NCI-H2107 (cell line): ENCODE measurements around the gene SSR1.
A peak's percentile ranks its signal among the peaks of the same experiment; 100 is the strongest.
"Not testable (repeated sequence)": the region's sequence is repeated elsewhere in the genome, so short reads cannot be mapped to it uniquely, and the experiment has no call there.

Experiments
- DNase-seq: peaks from one replicate; lab custom pipeline; 2025; lab: John Stamatoyannopoulos, UW

Gene SSR1

GRCh38 chr6:7282097-7282906 is 30.7 kb downstream of the SSR1 start:
- no peak for DNase-seq

GRCh38 chr6:7276199-7276524 is 36.8 kb downstream of the SSR1 start:
- no peak for DNase-seq

GRCh38 chr6:7274525-7274924 is 38.5 kb downstream of the SSR1 start:
- not testable (repeated sequence) for DNase-seq

- no peak for DNase-seq
Measured at GRCh38 chr6:7273709-7274108, 39.3 kb downstream of the SSR1 start.

- DNase-seq, result no peak
Measured at GRCh38 chr6:7271205-7271534, 41.8 kb downstream of the SSR1 start.

- DNase-seq, result no peak
Measured at GRCh38 chr6:7270320-7271204, 42.4 kb downstream of the SSR1 start.

- no peak for DNase-seq
Measured at GRCh38 chr6:7269816-7270215, 43.2 kb downstream of the SSR1 start.

GRCh38 chr6:7268816-7269555 is 44.0 kb downstream of the SSR1 start:
- DNase-seq, result no peak

GRCh38 chr6:7268362-7268761 is 44.6 kb downstream of the SSR1 start:
- DNase-seq, result no peak

GRCh38 chr6:7267466-7268091 is 45.4 kb downstream of the SSR1 start:
- no peak for DNase-seq

- DNase-seq, result no peak
Measured at GRCh38 chr6:7267071-7267465, 45.9 kb downstream of the SSR1 start.

GRCh38 chr6:7265385-7265726 is 47.6 kb downstream of the SSR1 start:
- not testable (repeated sequence) for DNase-seq

- DNase-seq, result no peak
Measured at GRCh38 chr6:7264686-7265384, 48.2 kb downstream of the SSR1 start.

- no peak for DNase-seq
Measured at GRCh38 chr6:7264041-7264440, 49.0 kb downstream of the SSR1 start.

- DNase-seq, result not testable (repeated sequence)
Measured at GRCh38 chr6:7263519-7263805, 49.5 kb downstream of the SSR1 start.

- DNase-seq, result no peak
Measured at GRCh38 chr6:7262746-7263518, 50.1 kb downstream of the SSR1 start.

- DNase-seq, result no peak
Measured at GRCh38 chr6:7261852-7262461, 51.0 kb downstream of the SSR1 start.

GRCh38 chr6:7261032-7261841 is 51.8 kb downstream of the SSR1 start:
- DNase-seq, result peak; percentile 32

- no peak for DNase-seq
Measured at GRCh38 chr6:7260291-7261031, 52.5 kb downstream of the SSR1 start.
